Bronchial epithelial cell (primary cell): ENCODE measurements around the gene FRMD4A. TPM values are rescaled to one million over a fixed set of nuclear protein-coding genes. Genes with fewer than 3 reads are reported as not detected.

ENCODE experiments used
- DNase-seq: peaks from one replicate; pipeline ENCODE4 v3.0.0-alpha.2; 2010; ENCODE audit warnings: low read depth
- FAIRE-seq: peaks from 2 replicates; lab custom pipeline; 2011; peaks lifted over from hg19 to GRCh38; lab: Jason Lieb, UNC
- H3K27me3 ChIP-seq: 2 replicates; pipeline ENCODE4 v1.5.1; 2011; ENCODE audit warnings: low read length; ENCODE audit not compliant: control insufficient read depth, insufficient read depth
- H3K36me3 ChIP-seq: 2 replicates; pipeline ENCODE4 v1.5.1; 2011; ENCODE audit warnings: low read length; ENCODE audit not compliant: control insufficient read depth, insufficient read depth
- H3K4me3 ChIP-seq: 2 replicates; pipeline ENCODE4 v1.5.1; 2011; ENCODE audit warnings: mild to moderate bottlenecking, low read depth, low read length, control low read depth
- total RNA-seq: library from RNA; depleted of rRNA; stranded (reverse); fragments of >200 nt; gene quantifications from 2 replicates; pipeline ENCODE4 v1.2.1, GENCODE V29; 2014
- TF ChIP-seq, protein P1 (sequence below): IDR thresholded peaks from 2 replicates; pipeline ENCODE4 v1.5.1; 2011; ENCODE audit warnings: mild to moderate bottlenecking, moderate library complexity, low read length, control low read depth, inconsistent platforms; ENCODE audit not compliant: insufficient read depth, severe bottlenecking

Gene FRMD4A
- total RNA-seq, 1 donor from 2014 or later: 3.2 TPM

GRCh38 chr10:13774303-13774893 is 556.3 kb downstream of the FRMD4A start:
- FAIRE-seq (no peak), DNase-seq (no peak)
- H3K36me3 ChIP-seq: no peaks in the 10 kb centered on the region
- no peak overlapping the region for H3K4me3 ChIP-seq
- no peaks in the 10 kb centered on the region for H3K27me3 ChIP-seq
- TF ChIP-seq, protein P1, sequence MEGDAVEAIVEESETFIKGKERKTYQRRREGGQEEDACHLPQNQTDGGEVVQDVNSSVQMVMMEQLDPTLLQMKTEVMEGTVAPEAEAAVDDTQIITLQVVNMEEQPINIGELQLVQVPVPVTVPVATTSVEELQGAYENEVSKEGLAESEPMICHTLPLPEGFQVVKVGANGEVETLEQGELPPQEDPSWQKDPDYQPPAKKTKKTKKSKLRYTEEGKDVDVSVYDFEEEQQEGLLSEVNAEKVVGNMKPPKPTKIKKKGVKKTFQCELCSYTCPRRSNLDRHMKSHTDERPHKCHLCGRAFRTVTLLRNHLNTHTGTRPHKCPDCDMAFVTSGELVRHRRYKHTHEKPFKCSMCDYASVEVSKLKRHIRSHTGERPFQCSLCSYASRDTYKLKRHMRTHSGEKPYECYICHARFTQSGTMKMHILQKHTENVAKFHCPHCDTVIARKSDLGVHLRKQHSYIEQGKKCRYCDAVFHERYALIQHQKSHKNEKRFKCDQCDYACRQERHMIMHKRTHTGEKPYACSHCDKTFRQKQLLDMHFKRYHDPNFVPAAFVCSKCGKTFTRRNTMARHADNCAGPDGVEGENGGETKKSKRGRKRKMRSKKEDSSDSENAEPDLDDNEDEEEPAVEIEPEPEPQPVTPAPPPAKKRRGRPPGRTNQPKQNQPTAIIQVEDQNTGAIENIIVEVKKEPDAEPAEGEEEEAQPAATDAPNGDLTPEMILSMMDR: no peak

DNA sequence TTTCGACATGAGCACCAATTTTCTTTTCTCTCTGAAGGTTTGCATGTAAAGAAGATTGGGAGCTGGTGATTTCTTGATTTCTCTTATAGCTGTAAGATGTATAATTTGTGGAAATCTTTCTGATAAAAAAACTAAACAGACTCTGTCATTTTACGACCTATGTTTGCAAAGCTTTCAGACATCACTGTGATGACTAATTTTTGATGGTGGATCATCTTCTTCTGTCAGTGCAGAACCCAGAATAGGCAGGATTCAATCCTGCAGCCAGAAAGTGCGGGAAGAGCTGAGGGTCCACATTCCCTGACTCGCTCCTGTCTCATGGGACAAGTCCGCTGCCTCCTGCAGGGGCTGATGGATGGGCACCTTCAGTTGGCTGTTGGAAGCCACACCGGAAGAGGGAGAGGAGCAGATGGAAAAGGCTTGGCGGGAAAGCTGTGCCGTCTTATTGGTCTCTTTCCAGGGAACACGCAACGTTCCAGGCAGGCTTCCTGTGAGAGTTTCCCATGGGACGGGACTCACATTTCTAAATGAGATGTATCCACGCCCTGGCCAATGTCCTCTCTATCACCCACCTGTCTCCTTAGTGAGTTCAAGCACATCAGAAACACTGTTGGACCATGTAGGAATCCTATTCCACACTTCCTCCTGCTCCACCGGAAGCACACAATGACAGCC is 557.1 kb downstream of the FRMD4A start:
- no peaks in the 10 kb centered on the region for H3K36me3 ChIP-seq
- no peak for FAIRE-seq
- no peaks in the 10 kb centered on the region for H3K27me3 ChIP-seq

DNA sequence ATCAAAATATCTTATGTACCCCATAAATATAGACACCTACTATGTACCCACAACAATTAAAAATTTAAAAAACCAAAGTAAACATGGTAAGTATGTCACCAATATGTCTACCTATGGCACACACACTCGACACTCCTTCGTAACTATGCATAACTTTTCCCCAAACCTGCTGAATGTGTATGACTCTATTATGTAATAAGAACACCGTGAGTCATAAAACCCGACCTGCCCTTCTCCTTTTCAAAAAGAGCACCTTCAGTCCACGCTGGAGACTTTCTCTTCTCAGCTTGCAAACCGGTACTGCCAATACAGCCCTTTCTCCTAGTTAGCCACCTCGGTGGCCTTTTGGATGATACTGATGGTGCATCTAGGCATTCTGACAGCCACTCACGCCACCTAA is 557.7 kb downstream of the FRMD4A start:
- Histone ChIP-seq H3K4me3 (no peak overlapping the region), H3K36me3 (no peaks in the 10 kb centered on the region), H3K27me3 (no peaks in the 10 kb centered on the region)
- FAIRE-seq (no peak), DNase-seq (peak; percentile 81)
- TF ChIP-seq, protein P1: no peak

More for the DNA sequence above, 557.1 kb downstream of the FRMD4A start:
- no peak for DNase-seq
- TF ChIP-seq, protein P1: no peak
- no peak overlapping the region for H3K4me3 ChIP-seq

DNA sequence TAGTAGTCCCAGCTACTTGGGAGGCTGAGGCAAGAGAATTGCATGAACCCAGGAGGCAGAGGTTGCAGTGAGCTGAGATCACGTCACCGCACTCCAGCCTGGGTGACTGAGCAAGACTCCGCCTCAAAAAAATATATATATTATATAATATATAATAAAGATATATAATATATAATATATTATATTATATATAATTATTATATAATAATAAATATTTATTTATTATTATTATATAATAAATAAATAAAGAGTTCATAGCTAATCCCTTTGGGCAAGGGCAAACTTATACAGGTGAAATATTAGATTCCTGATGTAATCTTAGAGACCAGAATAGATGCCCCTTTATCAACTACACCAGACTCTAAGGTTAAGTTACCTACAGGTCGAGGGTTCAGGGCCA is 558.7 kb downstream of the FRMD4A start:
- no peaks in the 10 kb centered on the region for H3K36me3 ChIP-seq
- H3K4me3 ChIP-seq: no peak overlapping the region
- no peaks in the 10 kb centered on the region for H3K27me3 ChIP-seq
- FAIRE-seq: no peak
- no peak for DNase-seq
- TF ChIP-seq, protein P1: no peak

DNA sequence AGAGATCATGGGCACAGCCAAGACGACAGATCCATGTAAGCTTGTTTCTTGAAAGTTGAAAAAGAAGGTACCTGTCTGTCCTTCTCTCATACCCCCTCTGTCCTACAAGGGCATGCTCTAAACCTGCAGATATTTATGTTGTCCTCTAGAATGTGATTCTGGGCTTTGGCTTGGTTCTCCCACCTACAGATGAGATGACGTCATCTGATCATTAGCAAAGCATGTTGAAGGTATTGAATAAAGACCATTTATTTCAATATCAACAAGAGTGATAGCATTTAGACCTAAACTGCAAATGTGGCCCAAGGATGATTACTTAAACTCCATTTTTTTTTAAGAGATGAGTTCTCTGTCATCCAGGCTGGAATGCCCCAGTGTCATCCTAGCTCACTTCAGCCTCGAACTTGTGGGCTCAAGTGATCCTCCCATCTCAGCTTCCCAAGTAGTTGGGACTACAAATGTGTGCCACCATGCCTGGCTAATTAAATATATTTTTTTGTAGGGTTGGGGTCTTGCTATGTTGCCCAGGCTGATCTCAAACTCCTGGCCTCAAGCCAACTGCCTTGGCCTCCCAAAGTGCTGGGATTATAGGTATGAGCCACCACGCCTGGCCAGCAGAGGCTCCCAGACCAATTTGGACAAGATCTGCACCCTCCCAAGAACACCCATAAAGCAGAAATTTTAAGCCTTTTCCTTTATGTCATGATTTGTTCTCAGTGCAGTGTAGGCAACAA is 559.8 kb downstream of the FRMD4A start:
- no peaks in the 10 kb centered on the region for H3K36me3 ChIP-seq
- TF ChIP-seq, protein P1: no peak
- no peak overlapping the region for H3K4me3 ChIP-seq
- no peaks in the 10 kb centered on the region for H3K27me3 ChIP-seq
- DNase-seq (no peak), FAIRE-seq (no peak)
